Stimulated activated naive CD8-positive, alpha-beta T cell treated with anti-CD3 and anti-CD28 coated beads, Interleukin-15, amount 100 ng/mL, for 72 hours (primary cell): ENCODE data around the gene DDX25.
A peak's percentile ranks its signal among the peaks of the same experiment; 100 is the strongest.

Experiments
- ATAC-seq: fragments of 150-1000 bp; cut with Tn5 transposase; 2 replicates; pipeline ENCODE4 v1.10.0; 2021; ENCODE audit warnings: mild to moderate bottlenecking, moderate library complexity
- DNase-seq, 2 donors: peaks; one replicate each; pipeline ENCODE4 v3.0.0; 2021 to 2022
- H3K27ac Mint-ChIP-seq, 2 donors: one replicate each; pipeline ENCODE4 v1.8.0; 2022; ENCODE audit warnings: mild to moderate bottlenecking in 2 of 2, mixed read lengths in 2 of 2, moderate library complexity in 2 of 2
- H3K27me3 Mint-ChIP-seq: one replicate; pipeline ENCODE4 v1.8.0; 2022; ENCODE audit warnings: mixed read lengths
- H3K4me1 Mint-ChIP-seq: one replicate; pipeline ENCODE4 v1.8.0; 2022; ENCODE audit warnings: mild to moderate bottlenecking, mixed read lengths
- H3K4me3 Mint-ChIP-seq, 2 donors: one replicate each; pipeline ENCODE4 v1.8.0; 2022; ENCODE audit warnings: mild to moderate bottlenecking in 2 of 2, mixed read lengths in 2 of 2, moderate library complexity in 1 of 2
- H3K9me3 Mint-ChIP-seq, 2 donors: one replicate each; pipeline ENCODE4 v1.8.0; 2022; ENCODE audit warnings: mixed read lengths in 2 of 2

Gene DDX25

GRCh38 chr11:125959511-125959910 lies 55.2 kb downstream of the DDX25 start:
- no peak for DNase-seq
- Mint-ChIP-seq H3K9me3 (peaks cover 9 to 10% of the 10 kb centered on the region in 2 donors), H3K4me3 (no peak overlapping the region), H3K4me1 (no peaks in the 10 kb centered on the region), H3K27me3 (no peaks in the 10 kb centered on the region), H3K27ac (no peak overlapping the region)
- no peak for ATAC-seq

- no peak for ATAC-seq
- Mint-ChIP-seq H3K4me3 (no peak overlapping the region), H3K9me3 (peaks cover 9 to 10% of the 10 kb centered on the region in 2 donors), H3K4me1 (no peaks in the 10 kb centered on the region), H3K27ac (no peak overlapping the region), H3K27me3 (no peaks in the 10 kb centered on the region)
- no peak for DNase-seq
These were observed 55.6 kb downstream of the DDX25 start for GRCh38 chr11:125959931-125960330.

GRCh38 chr11:125960771-125961170 lies 56.5 kb downstream of the DDX25 start:
- no peak overlapping the region for H3K27ac Mint-ChIP-seq
- H3K9me3 Mint-ChIP-seq: peaks cover 9 to 10% of the 10 kb centered on the region in 2 donors
- H3K4me1 Mint-ChIP-seq: no peaks in the 10 kb centered on the region
- H3K27me3 Mint-ChIP-seq: no peaks in the 10 kb centered on the region
- no peak for DNase-seq
- ATAC-seq: no peak
- H3K4me3 Mint-ChIP-seq: no peak overlapping the region

- peaks cover 6 to 7% of the 10 kb centered on the region in 2 donors for H3K9me3 Mint-ChIP-seq
- H3K4me1 Mint-ChIP-seq: no peaks in the 10 kb centered on the region
- ATAC-seq (no peak), DNase-seq (no peak)
- no peak overlapping the region for H3K27ac Mint-ChIP-seq
- no peak overlapping the region for H3K4me3 Mint-ChIP-seq
- H3K27me3 Mint-ChIP-seq: no peaks in the 10 kb centered on the region
These were observed 63.2 kb downstream of the DDX25 start for GRCh38 chr11:125967515-125967914.

- H3K4me3 Mint-ChIP-seq: no peak overlapping the region
- H3K27ac Mint-ChIP-seq: peak overlapping the region; percentile 0 to 5
- DNase-seq (no peak), ATAC-seq (no peak)
- H3K4me1 Mint-ChIP-seq: no peaks in the 10 kb centered on the region
- H3K27me3 Mint-ChIP-seq: no peaks in the 10 kb centered on the region
- H3K9me3 Mint-ChIP-seq: no peaks in the 10 kb centered on the region
These were observed 64.0 kb downstream of the DDX25 start for GRCh38 chr11:125968354-125968753.

- no peaks in the 10 kb centered on the region for H3K27me3 Mint-ChIP-seq
- ATAC-seq (no peak), DNase-seq (no peak)
- no peak overlapping the region for H3K27ac Mint-ChIP-seq
- H3K4me3 Mint-ChIP-seq: no peak overlapping the region
- H3K9me3 Mint-ChIP-seq: no peaks in the 10 kb centered on the region
- H3K4me1 Mint-ChIP-seq: no peaks in the 10 kb centered on the region
These were observed 67.3 kb downstream of the DDX25 start for GRCh38 chr11:125971618-125972017.

GRCh38 chr11:125974284-125974683 lies 70.0 kb downstream of the DDX25 start:
- no peak overlapping the region for H3K4me3 Mint-ChIP-seq
- no peak overlapping the region for H3K27ac Mint-ChIP-seq
- no peaks in the 10 kb centered on the region for H3K4me1 Mint-ChIP-seq
- H3K27me3 Mint-ChIP-seq: no peaks in the 10 kb centered on the region
- H3K9me3 Mint-ChIP-seq: no peaks in the 10 kb centered on the region
- ATAC-seq (no peak), DNase-seq (no peak)

- Mint-ChIP-seq H3K27me3 (no peaks in the 10 kb centered on the region), H3K27ac (no peak overlapping the region), H3K4me1 (no peaks in the 10 kb centered on the region), H3K9me3 (no peaks in the 10 kb centered on the region), H3K4me3 (no peak overlapping the region)
- ATAC-seq: no peak
- no peak for DNase-seq
These were observed 71.3 kb downstream of the DDX25 start for GRCh38 chr11:125975634-125976033.

- H3K9me3 Mint-ChIP-seq: no peaks in the 10 kb centered on the region
- no peak overlapping the region for H3K27ac Mint-ChIP-seq
- no peak overlapping the region for H3K4me3 Mint-ChIP-seq
- no peaks in the 10 kb centered on the region for H3K27me3 Mint-ChIP-seq
- ATAC-seq (no peak), DNase-seq (no peak)
- no peaks in the 10 kb centered on the region for H3K4me1 Mint-ChIP-seq
These were observed 71.8 kb downstream of the DDX25 start for GRCh38 chr11:125976156-125976555.

- ATAC-seq (no peak), DNase-seq (no peak)
- Mint-ChIP-seq H3K4me1 (no peaks in the 10 kb centered on the region), H3K27ac (no peak overlapping the region), H3K4me3 (no peak overlapping the region), H3K9me3 (no peaks in the 10 kb centered on the region), H3K27me3 (no peaks in the 10 kb centered on the region)
These were observed 73.0 kb downstream of the DDX25 start for GRCh38 chr11:125977333-125977732.

- ATAC-seq: no peak
- H3K27ac Mint-ChIP-seq: no peak overlapping the region
- no peaks in the 10 kb centered on the region for H3K9me3 Mint-ChIP-seq
- H3K4me1 Mint-ChIP-seq: no peaks in the 10 kb centered on the region
- H3K27me3 Mint-ChIP-seq: no peaks in the 10 kb centered on the region
- H3K4me3 Mint-ChIP-seq: no peak overlapping the region
- DNase-seq: no peak
These were observed 73.9 kb downstream of the DDX25 start for GRCh38 chr11:125978181-125978716.
